ENCODE measurements around the gene FGFR3.

FGFR3 gene

DNA sequence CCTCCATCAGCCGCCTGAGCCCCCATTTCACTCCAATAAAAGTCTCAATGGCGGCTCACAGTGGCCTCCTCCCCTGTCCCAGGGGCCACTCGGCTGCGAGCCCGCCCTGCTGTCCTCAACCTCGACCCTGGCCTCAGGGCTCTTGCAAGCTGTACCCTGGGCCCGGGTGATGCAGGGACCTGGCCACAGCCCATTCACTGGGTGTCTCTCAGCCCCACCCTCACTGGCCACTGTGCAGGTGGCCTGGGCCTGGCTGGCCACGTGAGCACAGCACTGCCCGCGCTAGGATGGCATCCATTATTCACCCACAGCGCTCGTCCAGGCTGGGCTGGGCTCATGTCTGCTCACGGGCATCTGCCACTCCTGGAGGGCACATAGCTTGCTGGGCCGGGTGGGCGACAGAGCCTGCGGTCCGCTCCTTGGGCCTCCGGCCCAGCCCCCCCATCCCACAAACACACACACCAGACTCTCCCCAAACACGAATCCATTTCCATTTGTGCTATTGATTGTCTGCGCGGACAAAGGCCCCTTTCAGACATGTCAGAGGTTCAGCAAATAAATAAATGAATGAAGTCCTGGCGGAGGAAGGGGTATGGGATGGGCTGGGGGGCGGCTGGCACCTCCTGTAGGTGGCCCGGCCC lies 16.5 kb upstream of the FGFR3 start:
- no peaks in the 10 kb centered on the region for H3K9me3 ChIP-seq (ENCODE audit: control insufficient read depth, low read length)
- no peak overlapping the region for H2AFZ ChIP-seq
- TF ChIP-seq, protein P1, sequence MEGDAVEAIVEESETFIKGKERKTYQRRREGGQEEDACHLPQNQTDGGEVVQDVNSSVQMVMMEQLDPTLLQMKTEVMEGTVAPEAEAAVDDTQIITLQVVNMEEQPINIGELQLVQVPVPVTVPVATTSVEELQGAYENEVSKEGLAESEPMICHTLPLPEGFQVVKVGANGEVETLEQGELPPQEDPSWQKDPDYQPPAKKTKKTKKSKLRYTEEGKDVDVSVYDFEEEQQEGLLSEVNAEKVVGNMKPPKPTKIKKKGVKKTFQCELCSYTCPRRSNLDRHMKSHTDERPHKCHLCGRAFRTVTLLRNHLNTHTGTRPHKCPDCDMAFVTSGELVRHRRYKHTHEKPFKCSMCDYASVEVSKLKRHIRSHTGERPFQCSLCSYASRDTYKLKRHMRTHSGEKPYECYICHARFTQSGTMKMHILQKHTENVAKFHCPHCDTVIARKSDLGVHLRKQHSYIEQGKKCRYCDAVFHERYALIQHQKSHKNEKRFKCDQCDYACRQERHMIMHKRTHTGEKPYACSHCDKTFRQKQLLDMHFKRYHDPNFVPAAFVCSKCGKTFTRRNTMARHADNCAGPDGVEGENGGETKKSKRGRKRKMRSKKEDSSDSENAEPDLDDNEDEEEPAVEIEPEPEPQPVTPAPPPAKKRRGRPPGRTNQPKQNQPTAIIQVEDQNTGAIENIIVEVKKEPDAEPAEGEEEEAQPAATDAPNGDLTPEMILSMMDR (IDR thresholded peaks at IDR 0.05), result no peak
- no peak overlapping the region for H3K27ac ChIP-seq
- peaks cover 2% of the 10 kb centered on the region for H3K4me1 ChIP-seq
- H3K4me3 ChIP-seq (ENCODE audit: low read depth, low read length), result no peak overlapping the region
- no peaks in the 10 kb centered on the region for H3K36me3 ChIP-seq (ENCODE audit: control insufficient read depth, insufficient read depth, low read length)
- no peak overlapping the region for H3K4me2 ChIP-seq (ENCODE audit: low read length)
- H3K27me3 ChIP-seq (ENCODE audit: control insufficient read depth, insufficient read depth, low read length), result no peaks in the 10 kb centered on the region
- no peak overlapping the region for H3K9ac ChIP-seq
- H3K79me2 ChIP-seq, result no peaks in the 10 kb centered on the region

DNA sequence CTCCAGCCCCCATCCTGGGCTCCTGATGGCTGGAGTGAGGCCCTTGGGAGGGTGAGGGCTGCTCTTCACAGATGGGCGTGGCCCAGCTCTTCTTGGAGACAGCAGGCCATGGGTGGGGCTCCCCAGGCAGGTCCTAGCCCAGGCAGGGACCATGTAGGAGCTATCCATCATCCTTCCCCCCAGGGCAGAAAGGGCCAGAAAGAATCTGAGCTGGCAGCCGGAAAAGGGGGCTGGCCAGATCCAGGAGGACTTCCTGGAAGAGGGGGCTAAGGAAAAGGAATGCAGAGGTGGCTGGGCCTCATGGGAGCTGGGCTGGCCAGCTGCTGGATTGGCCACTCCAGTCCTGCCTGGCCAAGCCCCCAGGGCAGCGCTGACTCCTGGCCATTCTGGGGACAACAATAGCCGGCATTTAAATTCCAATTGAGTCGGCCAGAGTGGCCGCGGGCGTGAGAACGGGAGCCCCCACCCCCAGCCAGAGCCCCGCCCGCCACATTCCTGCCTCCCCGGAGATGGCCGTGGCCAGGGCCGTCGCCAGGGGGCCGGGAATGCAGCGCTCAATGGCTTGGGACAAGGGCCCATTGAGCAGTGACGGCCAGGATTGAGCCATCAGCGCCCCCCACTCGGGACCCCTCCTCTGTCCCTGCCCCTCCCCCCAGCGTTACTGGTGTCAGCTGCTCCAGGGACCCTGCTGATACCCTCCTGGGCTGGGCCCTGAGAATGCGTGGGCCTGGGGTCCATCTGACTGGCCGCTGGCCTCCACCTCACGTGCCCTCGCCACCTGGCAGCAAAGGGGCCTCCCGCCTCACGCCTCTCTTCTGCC lies 15.1 kb upstream of the FGFR3 start:
- Histone ChIP-seq H3K4me1 (no peaks in the 10 kb centered on the region), H3K27me3 (ENCODE audit: control insufficient read depth, insufficient read depth, low read length) (no peaks in the 10 kb centered on the region), H3K79me2 (no peaks in the 10 kb centered on the region), H2AFZ (no peak overlapping the region), H3K4me3 (ENCODE audit: low read depth, low read length) (no peak overlapping the region), H3K9me3 (ENCODE audit: control insufficient read depth, low read length) (no peaks in the 10 kb centered on the region), H3K9ac (no peak overlapping the region), H3K4me2 (ENCODE audit: low read length) (no peak overlapping the region), H3K27ac (no peak overlapping the region), H3K36me3 (ENCODE audit: control insufficient read depth, insufficient read depth, low read length) (no peaks in the 10 kb centered on the region)
- TF ChIP-seq, protein P1 (IDR thresholded peaks at IDR 0.05), result no peak

DNA sequence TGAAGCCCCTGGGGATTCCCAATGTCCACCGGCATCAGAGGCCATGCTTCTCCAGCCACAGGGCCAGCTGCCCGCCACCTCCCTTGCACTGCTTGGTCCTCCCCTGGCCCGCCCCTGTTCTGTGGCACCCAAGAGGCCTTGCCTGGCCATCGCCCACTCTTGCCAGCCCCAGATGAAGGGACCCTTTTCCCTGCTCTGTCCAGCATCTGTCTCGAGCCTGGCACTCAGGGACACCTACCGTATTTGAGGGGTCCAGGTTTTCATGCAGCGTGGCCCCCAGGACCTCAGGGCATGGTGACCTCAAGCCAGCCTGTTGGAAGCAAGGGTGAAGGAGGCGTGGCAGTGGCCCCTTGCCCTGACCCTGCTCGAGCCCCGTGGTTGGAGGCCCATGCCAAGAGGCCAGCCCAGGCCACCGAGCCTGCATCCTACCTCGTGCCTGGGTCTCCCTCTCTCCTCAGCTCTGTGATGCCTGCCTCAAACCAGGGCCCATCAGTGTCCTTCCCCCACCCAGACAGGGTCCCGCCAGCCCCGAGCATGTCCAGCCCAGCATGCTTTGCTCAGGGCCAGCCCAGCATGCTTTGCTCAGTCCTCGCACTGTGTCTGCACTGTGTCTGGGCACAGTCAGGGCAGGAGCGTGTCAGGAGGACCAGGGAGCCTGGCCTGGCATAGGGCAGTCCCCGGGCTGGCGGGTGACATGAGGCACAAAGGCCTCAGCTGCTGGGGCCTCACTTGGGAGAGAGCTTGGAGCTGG lies 14.3 kb upstream of the FGFR3 start:
- Histone ChIP-seq H3K4me3 (ENCODE audit: low read depth, low read length) (no peak overlapping the region), H3K4me2 (ENCODE audit: low read length) (no peak overlapping the region), H3K4me1 (no peaks in the 10 kb centered on the region), H3K36me3 (ENCODE audit: control insufficient read depth, insufficient read depth, low read length) (no peaks in the 10 kb centered on the region), H3K79me2 (no peaks in the 10 kb centered on the region), H2AFZ (no peak overlapping the region), H3K9ac (no peak overlapping the region), H3K9me3 (ENCODE audit: control insufficient read depth, low read length) (no peaks in the 10 kb centered on the region), H3K27ac (no peak overlapping the region), H3K27me3 (ENCODE audit: control insufficient read depth, insufficient read depth, low read length) (no peaks in the 10 kb centered on the region)
- TF ChIP-seq, protein P1 (IDR thresholded peaks at IDR 0.05), result no peak

DNA sequence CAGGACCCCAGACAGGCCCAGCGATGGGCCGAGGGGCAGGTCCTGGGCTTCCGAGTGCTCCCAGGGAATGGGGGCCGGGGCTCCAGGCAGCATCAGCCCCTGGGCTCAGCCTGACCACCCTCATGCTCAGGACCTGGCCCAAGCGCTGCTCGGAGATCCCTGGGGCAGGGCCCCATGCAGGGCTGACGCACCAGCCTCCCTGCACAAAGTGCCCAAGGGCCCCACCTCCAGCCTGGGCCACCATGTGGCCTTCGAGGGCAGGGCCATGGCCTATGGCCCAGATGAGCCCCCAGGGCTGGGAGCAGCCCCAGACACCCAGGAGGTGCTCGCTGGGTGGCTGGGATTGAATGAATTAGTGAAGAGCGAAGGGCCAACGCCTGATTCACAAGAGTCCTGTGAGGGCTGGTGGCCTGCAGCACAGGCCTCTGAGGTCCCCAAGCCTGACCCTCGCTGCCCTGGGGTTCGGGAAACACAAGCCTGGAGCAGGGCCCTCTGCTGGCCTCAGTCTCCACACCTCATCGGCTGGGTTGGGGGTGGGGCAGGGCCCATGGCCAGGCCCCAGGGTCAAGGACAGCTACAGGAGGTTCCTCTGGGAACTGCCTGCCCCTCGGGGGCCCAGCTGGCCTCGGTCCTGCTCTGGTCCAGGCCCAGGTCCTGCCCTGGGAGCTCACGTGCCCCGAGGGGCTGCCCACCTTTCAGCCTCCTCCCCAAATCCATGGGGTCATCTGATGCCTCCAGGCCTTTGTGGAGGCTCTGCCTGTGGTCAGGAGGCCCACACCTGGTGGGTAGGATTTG lies 13.3 kb upstream of the FGFR3 start:
- Histone ChIP-seq H2AFZ (no peak overlapping the region), H3K9ac (no peak overlapping the region), H3K27ac (no peak overlapping the region), H3K79me2 (no peaks in the 10 kb centered on the region), H3K9me3 (ENCODE audit: control insufficient read depth, low read length) (no peaks in the 10 kb centered on the region), H3K36me3 (ENCODE audit: control insufficient read depth, insufficient read depth, low read length) (no peaks in the 10 kb centered on the region), H3K4me3 (ENCODE audit: low read depth, low read length) (no peak overlapping the region), H3K4me1 (no peaks in the 10 kb centered on the region), H3K27me3 (ENCODE audit: control insufficient read depth, insufficient read depth, low read length) (no peaks in the 10 kb centered on the region), H3K4me2 (ENCODE audit: low read length) (no peak overlapping the region)
- TF ChIP-seq, protein P1 (IDR thresholded peaks at IDR 0.05), result no peak
